IMR-90 (cell line): ENCODE results near the gene PKDCC.

ENCODE experiments used
- CEBPB ChIP-seq: IDR thresholded peaks from 2 replicates; pipeline ENCODE4 v1.6.1; 2012; ENCODE audit warnings: low read depth, low read length, improper control_type of control experiment
- CHD1 ChIP-seq: IDR thresholded peaks from 2 replicates; pipeline ENCODE4 v1.6.1; 2012; ENCODE audit warnings: low read depth, low read length, improper control_type of control experiment
- FOS ChIP-seq: fragments of 150-350 bp; IDR thresholded peaks from 2 replicates; pipeline ENCODE4 v1.6.1; 2016; ENCODE audit warnings: low read depth, low read length
- MAFK ChIP-seq: IDR thresholded peaks from 2 replicates; pipeline ENCODE4 v1.6.1; 2012; ENCODE audit warnings: low read depth, low read length, improper control_type of control experiment
- MAZ ChIP-seq: IDR thresholded peaks from 2 replicates; pipeline ENCODE4 v1.6.1; 2012; ENCODE audit warnings: low read depth, mild to moderate bottlenecking, low read length, improper control_type of control experiment, moderate library complexity, borderline replicate concordance
- MXI1 ChIP-seq: IDR thresholded peaks from 2 replicates; pipeline ENCODE4 v1.6.1; 2012; ENCODE audit warnings: low read depth, mild to moderate bottlenecking, low read length, moderate library complexity, borderline replicate concordance
- NFE2L2 ChIP-seq: fragments of 150-350 bp; IDR thresholded peaks from 2 replicates; pipeline ENCODE4 v1.6.1; 2016; ENCODE audit warnings: low read depth, mild to moderate bottlenecking, low read length
- POLR2A ChIP-seq: IDR thresholded peaks from 2 replicates; pipeline ENCODE4 v1.6.1; 2012; ENCODE audit warnings: mild to moderate bottlenecking, low read depth, low read length
- RAD21 ChIP-seq: IDR thresholded peaks from 2 replicates; pipeline ENCODE4 v1.6.1; 2012; ENCODE audit warnings: low read length, improper control_type of control experiment
- RCOR1 ChIP-seq: IDR thresholded peaks from 2 replicates; pipeline ENCODE4 v1.6.1; 2012; ENCODE audit warnings: mild to moderate bottlenecking, low read length, improper control_type of control experiment; ENCODE audit not compliant: insufficient replicate concordance
- SMC3 ChIP-seq: fragments of 150-350 bp; IDR thresholded peaks from 2 replicates; pipeline ENCODE4 v1.6.1; 2016; ENCODE audit warnings: low read depth, mild to moderate bottlenecking, antibody characterized with exemption, low read length, moderate library complexity
- TF ChIP-seq, protein P1 (sequence below): conservative IDR thresholded peaks from 2 replicates; pipeline ENCODE4 v1.5.1; 2012; ENCODE audit warnings: mild to moderate bottlenecking, low read depth, low read length, improper control_type of control experiment
- TF ChIP-seq, protein P2 (sequence below): fragments of 150-350 bp; IDR thresholded peaks from 2 replicates; pipeline ENCODE4 v1.6.1; 2017; ENCODE audit warnings: mild to moderate bottlenecking, antibody characterized with exemption, low read length, low read depth

DNA sequence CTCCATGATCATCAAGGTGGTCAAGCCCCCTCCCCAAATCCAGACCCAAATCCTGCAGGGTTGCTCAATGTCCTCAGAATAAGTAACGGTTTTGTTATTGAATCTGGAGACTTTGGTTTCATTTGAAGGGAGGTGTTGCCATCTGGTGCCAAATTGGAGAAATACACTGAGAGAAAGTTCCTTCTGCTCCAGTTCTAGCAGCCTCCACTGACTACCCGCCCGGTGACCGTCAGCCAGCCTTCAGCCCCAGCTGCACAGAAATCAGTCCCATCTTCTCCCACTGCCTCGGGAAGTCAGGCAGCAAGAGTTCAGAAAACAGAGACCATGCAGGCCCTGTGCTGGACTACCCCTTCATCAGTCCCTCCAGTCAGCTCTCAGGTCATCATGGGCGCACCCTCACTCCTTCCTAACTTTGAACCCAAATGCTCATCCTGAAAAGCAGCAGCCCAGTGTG lies 38.7 kb downstream of the PKDCC start:
- TF ChIP-seq FOS: no peak
- TF ChIP-seq POLR2A: no peak
- TF ChIP-seq NFE2L2: no peak
- TF ChIP-seq, protein P1, sequence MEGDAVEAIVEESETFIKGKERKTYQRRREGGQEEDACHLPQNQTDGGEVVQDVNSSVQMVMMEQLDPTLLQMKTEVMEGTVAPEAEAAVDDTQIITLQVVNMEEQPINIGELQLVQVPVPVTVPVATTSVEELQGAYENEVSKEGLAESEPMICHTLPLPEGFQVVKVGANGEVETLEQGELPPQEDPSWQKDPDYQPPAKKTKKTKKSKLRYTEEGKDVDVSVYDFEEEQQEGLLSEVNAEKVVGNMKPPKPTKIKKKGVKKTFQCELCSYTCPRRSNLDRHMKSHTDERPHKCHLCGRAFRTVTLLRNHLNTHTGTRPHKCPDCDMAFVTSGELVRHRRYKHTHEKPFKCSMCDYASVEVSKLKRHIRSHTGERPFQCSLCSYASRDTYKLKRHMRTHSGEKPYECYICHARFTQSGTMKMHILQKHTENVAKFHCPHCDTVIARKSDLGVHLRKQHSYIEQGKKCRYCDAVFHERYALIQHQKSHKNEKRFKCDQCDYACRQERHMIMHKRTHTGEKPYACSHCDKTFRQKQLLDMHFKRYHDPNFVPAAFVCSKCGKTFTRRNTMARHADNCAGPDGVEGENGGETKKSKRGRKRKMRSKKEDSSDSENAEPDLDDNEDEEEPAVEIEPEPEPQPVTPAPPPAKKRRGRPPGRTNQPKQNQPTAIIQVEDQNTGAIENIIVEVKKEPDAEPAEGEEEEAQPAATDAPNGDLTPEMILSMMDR: peak; percentile 88
- TF ChIP-seq CEBPB: peak; percentile 86
- no peak for TF ChIP-seq MAFK
- no peak for TF ChIP-seq MAZ
- no peak for TF ChIP-seq RCOR1
- TF ChIP-seq RAD21: peak; percentile 95
- TF ChIP-seq CHD1: no peak; the same call in 1 of the 2 replicates
- TF ChIP-seq, protein P2, sequence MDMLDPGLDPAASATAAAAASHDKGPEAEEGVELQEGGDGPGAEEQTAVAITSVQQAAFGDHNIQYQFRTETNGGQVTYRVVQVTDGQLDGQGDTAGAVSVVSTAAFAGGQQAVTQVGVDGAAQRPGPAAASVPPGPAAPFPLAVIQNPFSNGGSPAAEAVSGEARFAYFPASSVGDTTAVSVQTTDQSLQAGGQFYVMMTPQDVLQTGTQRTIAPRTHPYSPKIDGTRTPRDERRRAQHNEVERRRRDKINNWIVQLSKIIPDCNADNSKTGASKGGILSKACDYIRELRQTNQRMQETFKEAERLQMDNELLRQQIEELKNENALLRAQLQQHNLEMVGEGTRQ: no peak
- no peak for TF ChIP-seq MXI1
- peak; percentile 100 for TF ChIP-seq SMC3
